Measurements from ENCODE around the gene CHST10.

The CHST10 gene

GRCh38 chr2:100394111-100394641 lies 23.3 kb downstream of the CHST10 start:
- H3K4me3 ChIP-seq (ENCODE audit: low read length): no peak overlapping the region
- no peak for DNase-seq (ENCODE audit: low read depth)
- no peak for TF ChIP-seq CTCF (conservative IDR thresholded peaks at IDR 0.05; ENCODE audit: low read length)

- DNase-seq (ENCODE audit: low read depth): no peak
- TF ChIP-seq CTCF (conservative IDR thresholded peaks at IDR 0.05; ENCODE audit: low read length): no peak
- no peak overlapping the region for H3K4me3 ChIP-seq (ENCODE audit: low read length)
These were observed 24.1 kb downstream of the CHST10 start for GRCh38 chr2:100393362-100393761.

GRCh38 chr2:100392715-100393114 lies 24.8 kb downstream of the CHST10 start:
- no peak for DNase-seq (ENCODE audit: low read depth)
- TF ChIP-seq CTCF (conservative IDR thresholded peaks at IDR 0.05; ENCODE audit: low read length): no peak
- H3K4me3 ChIP-seq (ENCODE audit: low read length): no peak overlapping the region

- TF ChIP-seq CTCF (conservative IDR thresholded peaks at IDR 0.05; ENCODE audit: low read length): no peak
- H3K4me3 ChIP-seq (ENCODE audit: low read length): no peak overlapping the region
- DNase-seq (ENCODE audit: low read depth): no peak
These were observed 25.5 kb downstream of the CHST10 start for GRCh38 chr2:100391735-100392515.

GRCh38 chr2:100390001-100390940 lies 27.2 kb downstream of the CHST10 start:
- H3K4me3 ChIP-seq (ENCODE audit: low read length): no peak overlapping the region
- no peak for TF ChIP-seq CTCF (conservative IDR thresholded peaks at IDR 0.05; ENCODE audit: low read length)
- DNase-seq (ENCODE audit: low read depth): no peak

- no peak for TF ChIP-seq CTCF (conservative IDR thresholded peaks at IDR 0.05; ENCODE audit: low read length)
- no peak overlapping the region for H3K4me3 ChIP-seq (ENCODE audit: low read length)
- no peak for DNase-seq (ENCODE audit: low read depth)
These were observed 28.8 kb downstream of the CHST10 start for GRCh38 chr2:100388703-100389102.
